ENCODE data around the gene RALGAPA2.

GRCh38 chr20:20731945-20732296 is 19.5 kb upstream of the RALGAPA2 start:
- no peak for TF ChIP-seq ZNF8 (CRISPR knock-in tag; IDR thresholded peaks at IDR 0.05)
- no peak for TF ChIP-seq RARB (CRISPR knock-in tag; IDR thresholded peaks at IDR 0.05)
- no peak for TF ChIP-seq TCF4 (CRISPR knock-in tag; IDR thresholded peaks at IDR 0.05; ENCODE audit: borderline replicate concordance)
- no peak for TF ChIP-seq TSHZ2 (CRISPR knock-in tag; IDR thresholded peaks at IDR 0.05)
- no peak for TF ChIP-seq POU6F1 (CRISPR knock-in tag; IDR thresholded peaks at IDR 0.05; ENCODE audit: borderline replicate concordance, low read depth)
- TF ChIP-seq ISL1 (CRISPR knock-in tag; IDR thresholded peaks at IDR 0.05), result no peak
- TF ChIP-seq SNAI2 (CRISPR knock-in tag; IDR thresholded peaks at IDR 0.05), result no peak
- no peak for TF ChIP-seq ZFP30 (CRISPR knock-in tag; IDR thresholded peaks at IDR 0.05)
- no peak for TF ChIP-seq ZFP3 (CRISPR knock-in tag; IDR thresholded peaks at IDR 0.05)
- no peak for TF ChIP-seq ARNTL (CRISPR knock-in tag; IDR thresholded peaks at IDR 0.05; ENCODE audit: borderline replicate concordance, low read depth)
- TF ChIP-seq PPARA (CRISPR knock-in tag; IDR thresholded peaks at IDR 0.05; ENCODE audit: borderline replicate concordance), result no peak
- TF ChIP-seq TOX (CRISPR knock-in tag; IDR thresholded peaks at IDR 0.05; ENCODE audit: borderline replicate concordance), result no peak
- no peak for TF ChIP-seq CSRNP3 (CRISPR knock-in tag; IDR thresholded peaks at IDR 0.05)
